Gastroesophageal sphincter (tissue), 4 donors: ENCODE measurements around the gene TOMM40. TPM values are rescaled to one million over a fixed set of nuclear protein-coding genes. Genes with fewer than 3 reads are reported as not detected.

Experiments used
- ATAC-seq: fragments of 150-250 bp; one replicate; pipeline ENCODE4 v1.9.1; 2016; ENCODE audit warnings: mild to moderate bottlenecking, moderate library complexity
- H3K27ac ChIP-seq, 4 donors: fragments of 200-600 bp; sonication (generic) in 3 of 4; 1 replicate in 3 of 4; 2 replicates in 1 of 4; pipeline ENCODE4 v1.5.1; 2016 to 2019
- H3K27me3 ChIP-seq: fragments of 200-600 bp; sonication (generic); one replicate; pipeline ENCODE4 v1.5.1; 2019
- H3K36me3 ChIP-seq, 2 donors: fragments of 200-600 bp; sonication (generic); one replicate each; pipeline ENCODE4 v1.5.1; 2019; ENCODE audit warnings: control low read depth in 1 of 2
- H3K4me1 ChIP-seq, 3 donors: fragments of 200-600 bp; sonication (generic); 1 replicate in 2 of 3; 2 replicates in 1 of 3; pipeline ENCODE4 v1.5.1; 2016 to 2019; ENCODE audit warnings: control low read depth in 2 of 3
- H3K4me3 ChIP-seq, 2 donors: fragments of 200-600 bp; sonication (generic); one replicate each; pipeline ENCODE4 v1.5.1; 2019; ENCODE audit warnings: mild to moderate bottlenecking in 1 of 2, moderate library complexity in 1 of 2
- H3K9me3 ChIP-seq, 3 donors: fragments of 200-600 bp; sonication (generic); one replicate each; pipeline ENCODE4 v1.5.1; 2017 to 2019; ENCODE audit warnings: control low read depth in 2 of 3
- EP300 ChIP-seq: sonication (generic); formaldehyde crosslinking; IDR thresholded peaks from one replicate; pipeline ENCODE4 v1.6.1; 2017; ENCODE audit warnings: antibody characterized with exemption, mild to moderate bottlenecking
- POLR2A ChIP-seq, 2 donors: fragments of 450-650 bp; IDR thresholded peaks; one replicate each; pipeline ENCODE4 v1.6.1; 2017; ENCODE audit warnings: antibody characterized with exemption in 2 of 2, mild to moderate bottlenecking in 2 of 2, moderate library complexity in 1 of 2
- POLR2AphosphoS5 ChIP-seq: sonication (generic); formaldehyde crosslinking; IDR thresholded peaks from one replicate; pipeline ENCODE4 v1.6.1; 2017; ENCODE audit warnings: antibody characterized with exemption
- WGBS, 2 donors: methylation state at CpG; one replicate each; pipeline ENCODE4 v1.1.5; 2018; ENCODE audit warnings: low coverage in 1 of 2; 5-methylcytosine and 5-hydroxymethylcytosine counted together
- total RNA-seq, 4 donors: library from RNA; depleted of rRNA; stranded (reverse); fragments of >200 nt; gene quantifications; one replicate each; pipeline ENCODE4 v1.1.0, GENCODE V29; 2016
- TF ChIP-seq, protein P1 (sequence below), 4 experiments: fragments of 200-600 bp in 2 of 4; fragments of 450-650 bp in 2 of 4; sonication (generic) in 1 of 4; IDR thresholded peaks; one replicate each; pipeline ENCODE4 v1.5.1; 2017 to 2019; ENCODE audit warnings: antibody characterized with exemption in 4 of 4, mild to moderate bottlenecking in 2 of 4, moderate library complexity in 2 of 4

The TOMM40 gene
- total RNA-seq = 10 to 100 TPM; 30.7 to 41.2 (median 33.7) TPM

GRCh38 chr19:44891016-44891882 is at the start of gene TOMM40:
TSS of gene TOMM40 (plus strand) at chr19:44891254. CDS start at chr19:44891416, 162 bp downstream.
- Histone ChIP-seq H3K9me3 (no peaks in the 10 kb centered on the region), H3K4me1 (peaks cover 0 to 32% (median 20%) of the 10 kb centered on the region in 3 donors), H3K27me3 (no peaks in the 10 kb centered on the region), H3K36me3 (peaks cover 0 to 65% of the 10 kb centered on the region in 2 donors), H3K27ac (peak within 1 kb of the TSS; percentile 79 to 99 (median 94)), H3K4me3 (peak within 1 kb of the TSS; percentile 52 to 98)
- no peak for ATAC-seq
- 0% methylated on average over 3 to 18 of the region's 81 CpGs for WGBS, 2 donors
- peak; percentile 69 to 79 for TF ChIP-seq POLR2A (IDR thresholded peaks at IDR 0.05)
- TF ChIP-seq POLR2AphosphoS5 = peak; percentile 31
- TF ChIP-seq EP300 = no peak
- TF ChIP-seq, protein P1, sequence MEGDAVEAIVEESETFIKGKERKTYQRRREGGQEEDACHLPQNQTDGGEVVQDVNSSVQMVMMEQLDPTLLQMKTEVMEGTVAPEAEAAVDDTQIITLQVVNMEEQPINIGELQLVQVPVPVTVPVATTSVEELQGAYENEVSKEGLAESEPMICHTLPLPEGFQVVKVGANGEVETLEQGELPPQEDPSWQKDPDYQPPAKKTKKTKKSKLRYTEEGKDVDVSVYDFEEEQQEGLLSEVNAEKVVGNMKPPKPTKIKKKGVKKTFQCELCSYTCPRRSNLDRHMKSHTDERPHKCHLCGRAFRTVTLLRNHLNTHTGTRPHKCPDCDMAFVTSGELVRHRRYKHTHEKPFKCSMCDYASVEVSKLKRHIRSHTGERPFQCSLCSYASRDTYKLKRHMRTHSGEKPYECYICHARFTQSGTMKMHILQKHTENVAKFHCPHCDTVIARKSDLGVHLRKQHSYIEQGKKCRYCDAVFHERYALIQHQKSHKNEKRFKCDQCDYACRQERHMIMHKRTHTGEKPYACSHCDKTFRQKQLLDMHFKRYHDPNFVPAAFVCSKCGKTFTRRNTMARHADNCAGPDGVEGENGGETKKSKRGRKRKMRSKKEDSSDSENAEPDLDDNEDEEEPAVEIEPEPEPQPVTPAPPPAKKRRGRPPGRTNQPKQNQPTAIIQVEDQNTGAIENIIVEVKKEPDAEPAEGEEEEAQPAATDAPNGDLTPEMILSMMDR (IDR thresholded peaks at IDR 0.05) = peak in 2 of 4 experiments; percentile 23 to 36

DNA sequence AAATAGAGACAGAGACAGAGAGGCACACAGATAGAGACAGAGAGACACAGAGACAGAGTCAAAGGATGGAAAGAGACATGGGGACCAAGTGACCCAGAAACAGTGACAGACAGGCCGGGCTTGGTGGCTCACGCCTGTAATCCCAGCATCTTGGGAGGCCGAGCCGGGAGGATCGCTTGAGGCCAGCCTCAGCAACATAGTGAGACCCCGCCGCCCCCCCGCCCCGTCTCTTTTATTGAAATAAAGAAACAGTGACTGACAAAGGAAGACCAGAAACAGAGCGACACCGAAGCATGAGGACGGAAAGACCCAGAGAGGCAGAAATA is 45.8 kb upstream of the TOMM40 start:
- H3K9me3 ChIP-seq = no peaks in the 10 kb centered on the region
- no peaks in the 10 kb centered on the region for H3K27me3 ChIP-seq
- H3K4me1 ChIP-seq = peaks cover 0 to 43% (median 15%) of the 10 kb centered on the region in 3 donors
- 9 to 10% methylated on average over 2 to 12 of the region's 12 CpGs for WGBS, 2 donors
- ATAC-seq = no peak
- H3K36me3 ChIP-seq = no peaks in the 10 kb centered on the region
- H3K27ac ChIP-seq = peak overlapping the region in 3 of 4 donors; percentile 93 to 96 (median 96)
- peak overlapping the region; percentile 15 to 99 for H3K4me3 ChIP-seq
- TF ChIP-seq, protein P1 (IDR thresholded peaks at IDR 0.05) = no peak
- TF ChIP-seq POLR2AphosphoS5 = no peak
- TF ChIP-seq EP300 = no peak
- no peak for TF ChIP-seq POLR2A (IDR thresholded peaks at IDR 0.05)

DNA sequence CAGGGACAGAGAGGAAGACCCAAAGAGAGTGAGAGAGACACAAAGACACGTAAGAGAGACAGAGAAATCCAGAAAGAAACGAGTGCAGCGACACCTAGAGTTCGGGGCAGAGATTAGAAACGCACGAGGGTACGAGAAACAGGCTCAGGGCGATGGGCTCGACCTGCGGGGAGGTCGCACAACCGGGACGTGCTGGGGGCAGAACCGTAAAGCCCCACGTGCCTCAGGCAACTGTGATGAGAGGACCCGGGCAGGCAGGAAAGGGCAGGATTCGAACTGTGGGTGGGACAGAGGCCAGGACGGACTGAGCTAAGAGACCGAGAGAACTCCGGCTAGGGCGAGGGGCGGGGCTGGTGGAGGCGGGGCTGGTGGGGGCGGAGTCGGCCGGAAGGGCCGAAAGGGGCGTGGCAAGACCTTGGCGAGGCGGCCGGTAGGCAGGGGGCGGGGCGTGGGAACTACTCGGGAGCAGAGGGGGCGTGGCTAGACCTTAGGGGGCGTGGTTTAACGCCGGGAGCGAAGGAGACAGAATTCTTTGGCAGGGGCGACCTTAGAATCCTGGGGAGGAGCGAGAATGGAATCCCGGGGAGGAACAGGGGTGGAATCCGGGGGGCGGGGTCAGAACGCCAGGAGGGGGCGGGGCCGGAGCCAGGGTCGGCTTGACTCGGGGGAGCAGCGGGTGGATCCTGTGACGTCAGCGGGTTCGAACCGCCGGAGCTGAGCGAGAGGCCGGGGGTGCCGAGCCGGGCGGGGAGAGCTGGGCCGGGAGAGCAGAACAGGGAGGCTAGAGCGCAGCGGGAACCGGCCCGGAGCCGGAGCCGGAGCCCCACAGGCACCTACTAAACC is 45.2 kb upstream of the TOMM40 start, which contains the start of gene NECTIN2:
NECTIN2 (plus strand) TSS at position 686 of the 843 bp plus-strand sequence. CDS start 229 bp downstream, outside the sequence.
- no peaks in the 10 kb centered on the region for H3K27me3 ChIP-seq
- ATAC-seq = peak; percentile 83
- peaks cover 0 to 48% (median 15%) of the 10 kb centered on the region in 3 donors for H3K4me1 ChIP-seq

GRCh38 chr19:44846455-44847143 is 44.5 kb upstream of the TOMM40 start:
- peaks cover 0 to 51% (median 15%) of the 10 kb centered on the region in 3 donors for H3K4me1 ChIP-seq
- peak overlapping the region; percentile 93 to 96 (median 96) for H3K27ac ChIP-seq
- peaks cover 0 to 4% of the 10 kb centered on the region in 2 donors for H3K36me3 ChIP-seq
- peak overlapping the region; percentile 94 to 99 for H3K4me3 ChIP-seq
- no peaks in the 10 kb centered on the region for H3K9me3 ChIP-seq
- ATAC-seq = no peak
- TF ChIP-seq, protein P1 (IDR thresholded peaks at IDR 0.05) = no peak
- TF ChIP-seq POLR2A (IDR thresholded peaks at IDR 0.05) (no peak), POLR2AphosphoS5 (no peak)
- 0 to 7% methylated on average over 6 to 12 of the region's 51 CpGs for WGBS, 2 donors
- no peaks in the 10 kb centered on the region for H3K27me3 ChIP-seq

More for the DNA sequence above, 45.2 kb upstream of the TOMM40 start, which contains the start of gene NECTIN2:
- H3K27ac ChIP-seq = peak within 1 kb of the TSS; percentile 93 to 96 (median 96)
- H3K36me3 ChIP-seq = no peaks in the 10 kb centered on the region
- peak; percentile 93 for TF ChIP-seq POLR2AphosphoS5
- TF ChIP-seq, protein P1 (IDR thresholded peaks at IDR 0.05) = peak in 3 of 4 experiments; percentile 76 to 87 (median 82)
- peak; percentile 86 to 87 for TF ChIP-seq POLR2A (IDR thresholded peaks at IDR 0.05)
- TF ChIP-seq EP300 = no peak
- H3K4me3 ChIP-seq = peak within 1 kb of the TSS; percentile 94 to 99
- 0% methylated on average over 4 to 29 of the region's 67 CpGs for WGBS, 2 donors
- no peaks in the 10 kb centered on the region for H3K9me3 ChIP-seq
